Neuronal stem cell (in vitro differentiated cells): ENCODE data around the gene MIOX.

Experiments
- DNase-seq: peaks from one replicate; pipeline ENCODE4 v3.0.0-alpha.2; 2013; ENCODE audit warnings: low spot score
- H2AFZ ChIP-seq: one replicate; pipeline ENCODE4 v1.6.1; 2013; ENCODE audit warnings: mild to moderate bottlenecking, low read length, inconsistent platforms
- H2AK5ac ChIP-seq: 2 replicates; pipeline ENCODE4 v1.6.1; 2013; ENCODE audit warnings: low read depth, mild to moderate bottlenecking, inconsistent platforms, low read length, moderate library complexity, mixed read lengths
- H2BK120ac ChIP-seq: 2 replicates; pipeline ENCODE4 v1.6.1; 2013; ENCODE audit warnings: low read depth, mild to moderate bottlenecking, inconsistent platforms, low read length, moderate library complexity, mixed read lengths
- H2BK12ac ChIP-seq: one replicate; pipeline ENCODE4 v1.6.1; 2013; ENCODE audit warnings: low read length, inconsistent platforms
- H2BK15ac ChIP-seq: 2 replicates; pipeline ENCODE4 v1.6.1; 2013; ENCODE audit warnings: mild to moderate bottlenecking, low read length, inconsistent platforms, mixed read lengths
- H2BK5ac ChIP-seq: one replicate; pipeline ENCODE4 v1.6.1; 2013; ENCODE audit warnings: inconsistent platforms, mild to moderate bottlenecking, low read length, moderate library complexity
- H3K14ac ChIP-seq: one replicate; pipeline ENCODE4 v1.6.1; 2013; ENCODE audit warnings: low read length, inconsistent platforms
- H3K18ac ChIP-seq: 2 replicates; pipeline ENCODE4 v1.6.1; 2013; ENCODE audit warnings: low read length, inconsistent platforms
- H3K23ac ChIP-seq: 2 replicates; pipeline ENCODE4 v1.6.1; 2013; ENCODE audit warnings: low read depth, mild to moderate bottlenecking, mixed read lengths, low read length, inconsistent platforms; ENCODE audit not compliant: poor library complexity
- H3K27ac ChIP-seq: replicated peaks from 3 replicates; pipeline ENCODE4 v1.5.1; 2013; ENCODE audit warnings: low read length, inconsistent platforms
- H3K27me3 ChIP-seq, 3 experiments: 2 replicates each; pipeline ENCODE4 v1.6.1; 2013; ENCODE audit warnings: low read length in 3 of 3, mild to moderate bottlenecking in 2 of 3, inconsistent platforms in 1 of 3, low read depth in 1 of 3, mixed read lengths in 1 of 3, moderate library complexity in 1 of 3; ENCODE audit not compliant: control insufficient read depth in 3 of 3, insufficient read depth in 3 of 3
- H3K36me3 ChIP-seq, 2 donors: replicated peaks in 1 of 2; 2 replicates each; pipeline ENCODE4 v1.6.1; 2013; ENCODE audit warnings: low read length in 2 of 2; ENCODE audit not compliant: control insufficient read depth in 2 of 2, insufficient read depth in 2 of 2
- H3K4ac ChIP-seq: 2 replicates; pipeline ENCODE4 v1.6.1; 2013; ENCODE audit warnings: inconsistent platforms, mild to moderate bottlenecking, low read length, moderate library complexity
- H3K4me1 ChIP-seq, 2 donors: 1 replicate in 1 of 2; 2 replicates in 1 of 2; pipeline ENCODE4 v1.6.1; 2013; ENCODE audit warnings: low read length in 2 of 2, low read depth in 1 of 2; ENCODE audit not compliant: control insufficient read depth in 2 of 2, insufficient read depth in 1 of 2
- H3K4me2 ChIP-seq: one replicate; pipeline ENCODE4 v1.6.1; 2013; ENCODE audit warnings: mild to moderate bottlenecking, low read length, inconsistent platforms; ENCODE audit not compliant: insufficient read depth, poor library complexity, severe bottlenecking
- H3K4me3 ChIP-seq, 2 donors: 2 replicates each; pipeline ENCODE4 v1.5.1; 2013; ENCODE audit warnings: low read length in 2 of 2, mild to moderate bottlenecking in 2 of 2, inconsistent platforms in 1 of 2, moderate library complexity in 1 of 2
- H3K79me1 ChIP-seq: one replicate; pipeline ENCODE4 v1.6.1; 2013; ENCODE audit warnings: low read depth, mild to moderate bottlenecking, inconsistent platforms, low read length, moderate library complexity
- H3K9ac ChIP-seq: one replicate; pipeline ENCODE4 v1.6.1; 2013; ENCODE audit warnings: mild to moderate bottlenecking, low read depth, low read length, inconsistent platforms; ENCODE audit not compliant: poor library complexity
- H3K9me3 ChIP-seq, 2 donors: replicated peaks in 1 of 2; 2 replicates each; pipeline versions ENCODE3 to v1.6.1; 2013; ENCODE audit warnings: low read length in 2 of 2, mild to moderate bottlenecking in 2 of 2, inconsistent platforms in 1 of 2, low read depth in 1 of 2, mixed read lengths in 1 of 2, moderate library complexity in 1 of 2; ENCODE audit not compliant: control insufficient read depth in 2 of 2, insufficient read depth in 1 of 2
- H4K8ac ChIP-seq: one replicate; pipeline ENCODE4 v1.6.1; 2013; ENCODE audit warnings: low read depth, mild to moderate bottlenecking, inconsistent platforms, low read length, moderate library complexity
- H4K91ac ChIP-seq: one replicate; pipeline ENCODE4 v1.6.1; 2013; ENCODE audit warnings: low read length, low read depth, mild to moderate bottlenecking, inconsistent platforms; ENCODE audit not compliant: poor library complexity
- WGBS, 2 donors: extraction: QIAGEN DNeasy Blood & Tissue Kit; methylation state at CpG; one replicate each; pipeline ENCODE4 v1.1.7; 2013; ENCODE audit warnings: missing lambda C conversion rate in 2 of 2, mixed read lengths in 1 of 2; ENCODE audit not compliant: insufficient read length in 2 of 2, insufficient replicate concordance in 1 of 2; ENCODE audit errors: extremely low coverage in 2 of 2; 5-methylcytosine and 5-hydroxymethylcytosine counted together

MIOX gene

DNA sequence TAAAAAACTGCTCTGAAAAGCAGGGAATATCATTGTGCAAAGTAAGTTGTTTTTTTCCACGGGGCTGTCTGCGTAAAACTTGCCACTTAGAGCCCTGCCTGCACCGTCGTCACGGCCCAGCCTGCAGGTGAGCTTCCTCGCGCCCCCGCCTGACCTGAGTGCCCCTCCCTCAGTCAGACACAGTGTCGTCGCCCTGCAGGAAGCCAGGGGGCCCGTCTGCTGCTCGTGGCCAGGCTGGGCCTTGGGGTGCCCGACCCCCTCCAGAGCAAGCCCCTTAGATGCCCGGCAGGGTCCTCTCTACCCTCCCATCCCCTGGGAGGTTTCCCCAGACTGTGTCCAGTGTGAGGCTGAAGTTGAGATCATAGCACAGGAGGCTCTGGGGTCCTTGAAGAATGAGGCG lies 43.5 kb upstream of the MIOX start:
- H3K4me3 ChIP-seq: no peak overlapping the region
- peaks cover 0 to 4% of the 10 kb centered on the region in 2 donors for H3K4me1 ChIP-seq
- no peak for DNase-seq
- no peaks in the 10 kb centered on the region for H3K9me3 ChIP-seq
- H2BK15ac ChIP-seq: no peak overlapping the region
- H2BK5ac ChIP-seq: no peak overlapping the region
- peak overlapping the region; percentile 80 for H3K23ac ChIP-seq
- peaks cover 3% of the 10 kb centered on the region for H3K79me1 ChIP-seq
- no CpG with 5 or more reads among the region's 15 CpGs for WGBS, 2 donors
- peak overlapping the region; percentile 15 for H3K27ac ChIP-seq
- H2BK120ac ChIP-seq: no peak overlapping the region
- no peak overlapping the region for H2AK5ac ChIP-seq
- no peak overlapping the region for H4K91ac ChIP-seq
- no peak overlapping the region for H3K14ac ChIP-seq
- no peak overlapping the region for H2AFZ ChIP-seq
- H4K8ac ChIP-seq: no peak overlapping the region
- no peak overlapping the region for H2BK12ac ChIP-seq
- H3K36me3 ChIP-seq: peaks cover 47 to 88% of the 10 kb centered on the region in 2 donors
- H3K4me2 ChIP-seq: no peak overlapping the region
- H3K4ac ChIP-seq: no peak overlapping the region
- H3K9ac ChIP-seq: no peak overlapping the region
- no peak overlapping the region for H3K18ac ChIP-seq
- no peaks in the 10 kb centered on the region for H3K27me3 ChIP-seq

DNA sequence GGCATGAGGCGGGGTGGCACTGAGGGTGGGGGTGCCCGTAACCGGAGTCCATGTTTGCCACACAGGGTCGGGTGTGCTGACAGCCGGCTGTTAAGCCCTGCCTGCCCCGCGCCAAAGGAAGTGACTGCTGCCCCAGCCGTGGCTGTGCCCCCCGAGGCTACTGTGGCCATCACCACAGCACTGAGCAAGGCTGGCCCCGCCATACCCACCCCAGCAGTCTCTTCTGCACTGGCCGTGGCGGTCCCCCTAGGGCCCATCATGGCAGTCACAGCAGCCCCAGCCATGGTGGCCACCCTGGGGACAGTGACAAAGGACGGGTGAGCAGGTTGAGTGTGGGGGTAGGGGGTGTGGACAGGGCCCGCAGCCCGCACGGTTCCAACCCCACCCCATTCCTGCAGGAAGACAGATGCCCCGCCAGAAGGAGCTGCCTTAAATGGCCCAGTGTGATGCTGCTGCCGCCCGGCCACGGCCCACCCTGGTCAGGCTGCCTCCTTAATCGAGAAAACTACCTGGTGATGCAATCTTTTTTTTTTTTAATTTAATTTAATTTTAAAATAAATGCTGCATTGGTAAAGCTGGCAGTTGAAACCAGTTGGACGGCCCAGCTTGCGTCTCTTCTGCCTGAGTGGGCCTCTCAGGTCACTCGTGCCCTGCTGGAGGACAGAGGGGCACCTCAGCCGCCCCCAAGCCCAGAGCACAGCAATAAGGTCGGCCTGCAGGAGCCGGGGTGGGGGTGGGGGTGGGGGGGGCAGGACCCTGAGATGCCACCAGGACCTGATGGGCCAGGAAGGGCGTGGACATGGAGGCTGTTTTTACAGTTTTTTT lies 42.6 kb upstream of the MIOX start:
- Histone ChIP-seq H3K4me2 (no peak overlapping the region), H2AK5ac (no peak overlapping the region), H2BK12ac (no peak overlapping the region), H2BK15ac (no peak overlapping the region), H3K14ac (peak overlapping the region; percentile 31), H3K27ac (no peak overlapping the region), H2BK5ac (peak overlapping the region; percentile 24), H3K36me3 (peaks cover 43 to 88% of the 10 kb centered on the region in 2 donors), H3K18ac (peak overlapping the region; percentile 64), H3K27me3 (no peaks in the 10 kb centered on the region), H3K4ac (no peak overlapping the region), H2AFZ (no peak overlapping the region), H3K4me3 (peak overlapping the region in 1 of 2 donors; percentile 30), H3K4me1 (peaks cover 0 to 4% of the 10 kb centered on the region in 2 donors), H4K8ac (no peak overlapping the region), H2BK120ac (no peak overlapping the region), H4K91ac (peak overlapping the region; percentile 43), H3K23ac (peak overlapping the region; percentile 85), H3K9me3 (no peaks in the 10 kb centered on the region), H3K79me1 (peaks cover 3% of the 10 kb centered on the region), H3K9ac (no peak overlapping the region)
- DNase-seq: no peak
- no CpG with 5 or more reads among the region's 28 CpGs for WGBS, 2 donors

DNA sequence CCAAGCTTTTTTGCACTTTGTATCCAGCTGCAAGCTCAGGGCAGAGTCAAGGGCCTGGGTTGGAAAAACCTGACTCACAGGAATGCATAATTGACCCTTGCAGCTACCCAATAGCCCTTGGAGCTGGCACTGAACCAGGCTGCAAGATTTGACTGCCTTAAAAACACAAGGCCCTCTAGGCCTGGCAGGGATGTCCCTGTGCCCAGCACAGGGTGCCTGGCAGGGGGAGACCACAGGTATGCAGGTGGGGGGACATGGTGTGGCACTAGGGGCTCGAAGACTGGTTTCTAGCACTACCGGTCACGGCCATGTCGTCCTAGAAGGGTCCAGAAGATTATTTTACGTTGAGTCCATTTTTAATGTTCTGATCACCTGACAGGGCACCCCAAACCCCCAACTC lies 42.0 kb upstream of the MIOX start:
- Histone ChIP-seq H2AFZ (no peak overlapping the region), H2BK15ac (no peak overlapping the region), H3K4ac (no peak overlapping the region), H4K91ac (no peak overlapping the region), H3K27ac (no peak overlapping the region), H3K14ac (no peak overlapping the region), H3K9me3 (peaks cover 0 to under 1% of the 10 kb centered on the region in 2 donors), H3K4me3 (no peak overlapping the region), H3K18ac (no peak overlapping the region), H3K23ac (peak overlapping the region; percentile 85), H3K9ac (no peak overlapping the region), H2AK5ac (no peak overlapping the region), H2BK5ac (no peak overlapping the region), H3K36me3 (peaks cover 40 to 86% of the 10 kb centered on the region in 2 donors), H3K27me3 (no peaks in the 10 kb centered on the region), H2BK12ac (no peak overlapping the region), H3K4me2 (no peak overlapping the region), H4K8ac (peak overlapping the region; percentile 82), H2BK120ac (no peak overlapping the region), H3K4me1 (peaks cover 0 to 4% of the 10 kb centered on the region in 2 donors), H3K79me1 (peaks cover 3% of the 10 kb centered on the region)
- no peak for DNase-seq
- WGBS, 2 donors: no CpG with 5 or more reads among the region's 5 CpGs

DNA sequence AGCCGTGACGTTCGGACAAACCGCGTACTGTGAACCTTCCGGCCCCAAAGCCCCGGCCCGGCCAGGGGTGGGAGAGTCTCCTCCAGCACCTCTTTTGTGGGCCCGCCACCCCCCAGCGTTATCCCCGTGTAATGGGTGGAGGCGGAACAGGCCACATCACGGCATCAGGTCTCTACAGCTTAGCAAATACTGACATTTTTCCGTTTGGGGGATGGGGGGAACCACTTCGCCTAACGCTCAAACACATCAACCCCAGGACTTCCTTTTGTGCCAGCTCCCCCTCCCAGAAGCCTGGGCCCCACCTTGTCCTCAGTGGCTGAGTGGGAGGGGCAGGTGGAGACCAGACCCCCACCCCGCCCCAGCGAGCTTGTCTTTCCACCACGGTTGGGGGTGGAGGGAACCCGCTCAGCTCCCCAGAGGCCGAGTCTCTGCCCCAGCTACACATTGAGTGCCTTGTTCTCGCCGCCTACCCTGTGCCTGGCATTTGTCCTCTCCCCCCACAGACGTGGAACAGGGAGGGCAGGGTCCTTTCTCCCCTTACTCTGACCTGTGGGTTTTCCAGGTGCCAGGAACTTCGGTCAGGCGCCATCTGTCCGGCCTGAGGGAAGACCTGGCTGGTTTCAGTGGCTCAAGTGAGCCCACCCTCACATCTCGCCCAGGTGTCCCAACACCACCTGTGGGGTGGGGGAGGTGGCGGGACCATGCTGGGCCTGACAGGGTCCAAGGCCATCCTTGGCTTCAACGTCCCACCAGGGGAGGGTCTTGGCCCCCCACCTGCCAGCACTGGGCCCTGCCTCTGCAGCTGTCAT lies 41.4 kb upstream of the MIOX start:
- Histone ChIP-seq H3K9me3 (peaks cover 0 to 4% of the 10 kb centered on the region in 2 donors), H4K8ac (peak overlapping the region; percentile 82), H3K4me3 (no peak overlapping the region), H2AFZ (no peak overlapping the region), H2BK120ac (no peak overlapping the region), H3K4me1 (peaks cover 0 to 4% of the 10 kb centered on the region in 2 donors), H3K4ac (peak overlapping the region; percentile 37), H3K79me1 (peaks cover 5% of the 10 kb centered on the region), H2BK5ac (no peak overlapping the region), H3K36me3 (peaks cover 38 to 83% of the 10 kb centered on the region in 2 donors), H3K14ac (no peak overlapping the region), H2AK5ac (peak overlapping the region; percentile 37), H3K27ac (no peak overlapping the region), H3K9ac (no peak overlapping the region), H2BK15ac (no peak overlapping the region), H4K91ac (no peak overlapping the region), H3K27me3 (no peaks in the 10 kb centered on the region), H2BK12ac (no peak overlapping the region), H3K4me2 (no peak overlapping the region), H3K23ac (peak overlapping the region; percentile 85), H3K18ac (peak overlapping the region; percentile 13)
- DNase-seq: no peak
- WGBS, 2 donors: no CpG with 5 or more reads among the region's 30 CpGs
